ENCODE data around the gene ADAMTS12. TPM values are rescaled to one million over a fixed set of nuclear protein-coding genes. Genes with fewer than 3 reads are reported as not detected.

The ADAMTS12 gene
- total RNA-seq, 1 experiment from 2014 or later: 0.18 TPM

DNA sequence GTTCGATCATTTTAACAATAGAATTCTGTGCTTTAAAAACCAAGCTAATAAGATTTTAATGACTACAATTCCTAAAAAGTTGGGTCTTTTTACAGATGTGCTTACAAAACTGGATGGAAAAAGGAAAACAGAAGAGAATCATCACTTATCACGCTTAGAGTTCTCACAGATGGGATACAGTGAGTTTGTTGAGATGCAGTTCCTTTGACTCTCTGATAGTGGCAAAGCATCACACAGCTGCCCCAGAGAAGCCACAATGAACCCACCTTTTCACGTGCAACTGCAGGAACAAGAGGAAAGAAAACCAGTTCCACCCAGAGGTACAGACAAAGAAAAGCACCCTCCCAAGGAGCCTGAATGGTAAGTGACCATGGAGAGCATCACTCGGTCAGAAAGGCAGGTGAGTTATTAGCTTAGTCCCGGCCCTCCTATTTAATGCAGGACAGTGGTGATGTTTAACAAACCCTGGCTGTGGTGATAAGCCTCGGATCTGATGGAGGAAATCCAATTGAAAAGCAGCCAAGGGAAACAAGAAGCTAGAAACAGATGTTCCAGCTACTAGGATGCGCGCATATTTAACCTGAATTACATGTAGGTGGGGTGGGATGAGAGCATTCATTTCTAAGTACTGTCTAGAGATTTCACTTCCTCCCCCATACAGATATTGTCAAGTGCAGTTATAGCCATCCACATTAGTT lies 283.3 kb downstream of the ADAMTS12 start:
- no peaks in the 10 kb centered on the region for H4K20me1 ChIP-seq (ENCODE audit: low read length)
- no peak overlapping the region for H3K9ac ChIP-seq (ENCODE audit: low read length)
- ChIA-PET POLR2A (ENCODE audit: unreplicated experiment) (no interaction called here), CTCF (no interaction called here)
- DNase-seq (no peak), ATAC-seq (no peak)
- H3K27ac ChIP-seq (ENCODE audit: low read length): no peak overlapping the region
- no peaks in the 10 kb centered on the region for H3K27me3 ChIP-seq (ENCODE audit: low read length)
- H2AFZ ChIP-seq (ENCODE audit: low read length): no peak overlapping the region
- TF ChIP-seq, protein P1, sequence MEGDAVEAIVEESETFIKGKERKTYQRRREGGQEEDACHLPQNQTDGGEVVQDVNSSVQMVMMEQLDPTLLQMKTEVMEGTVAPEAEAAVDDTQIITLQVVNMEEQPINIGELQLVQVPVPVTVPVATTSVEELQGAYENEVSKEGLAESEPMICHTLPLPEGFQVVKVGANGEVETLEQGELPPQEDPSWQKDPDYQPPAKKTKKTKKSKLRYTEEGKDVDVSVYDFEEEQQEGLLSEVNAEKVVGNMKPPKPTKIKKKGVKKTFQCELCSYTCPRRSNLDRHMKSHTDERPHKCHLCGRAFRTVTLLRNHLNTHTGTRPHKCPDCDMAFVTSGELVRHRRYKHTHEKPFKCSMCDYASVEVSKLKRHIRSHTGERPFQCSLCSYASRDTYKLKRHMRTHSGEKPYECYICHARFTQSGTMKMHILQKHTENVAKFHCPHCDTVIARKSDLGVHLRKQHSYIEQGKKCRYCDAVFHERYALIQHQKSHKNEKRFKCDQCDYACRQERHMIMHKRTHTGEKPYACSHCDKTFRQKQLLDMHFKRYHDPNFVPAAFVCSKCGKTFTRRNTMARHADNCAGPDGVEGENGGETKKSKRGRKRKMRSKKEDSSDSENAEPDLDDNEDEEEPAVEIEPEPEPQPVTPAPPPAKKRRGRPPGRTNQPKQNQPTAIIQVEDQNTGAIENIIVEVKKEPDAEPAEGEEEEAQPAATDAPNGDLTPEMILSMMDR (conservative IDR thresholded peaks at IDR 0.05; ENCODE audit: low read depth, low read length): no peak
- peaks cover 24% of the 10 kb centered on the region for H3K4me1 ChIP-seq (ENCODE audit: insufficient read depth, low read length)
- no peaks in the 10 kb centered on the region for H3K36me3 ChIP-seq (ENCODE audit: low read depth, low read length)
- peaks cover 4% of the 10 kb centered on the region for H3F3A ChIP-seq (ENCODE audit: low read length, unreplicated experiment)
- intact Hi-C loops (cut with micrococcal nuclease): no loop called here
- no peak overlapping the region for H3K4me2 ChIP-seq (ENCODE audit: low read length)
- no peak overlapping the region for H3K4me3 ChIP-seq (ENCODE audit: low read length)
- H3K9me2 ChIP-seq (replicated peaks; ENCODE audit: low read length): no peaks in the 10 kb centered on the region
- no TSS peak for BruUV-seq (replicated peaks)
- no peaks in the 10 kb centered on the region for H3K9me3 ChIP-seq (ENCODE audit: low read length)
- H3K79me2 ChIP-seq (ENCODE audit: low read length): no peaks in the 10 kb centered on the region

- ATAC-seq (no peak), DNase-seq (no peak)
- H4K20me1 ChIP-seq (ENCODE audit: low read length): no peaks in the 10 kb centered on the region
- H3F3A ChIP-seq (ENCODE audit: low read length, unreplicated experiment): no peaks in the 10 kb centered on the region
- H3K4me3 ChIP-seq (ENCODE audit: low read length): no peak overlapping the region
- H3K9me2 ChIP-seq (replicated peaks; ENCODE audit: low read length): no peaks in the 10 kb centered on the region
- ChIA-PET CTCF (no interaction called here), POLR2A (ENCODE audit: unreplicated experiment) (no interaction called here)
- no peak overlapping the region for H3K27ac ChIP-seq (ENCODE audit: low read length)
- H3K27me3 ChIP-seq (ENCODE audit: low read length): no peaks in the 10 kb centered on the region
- no peak overlapping the region for H3K9ac ChIP-seq (ENCODE audit: low read length)
- no TSS peak for BruUV-seq (replicated peaks)
- no peaks in the 10 kb centered on the region for H3K36me3 ChIP-seq (ENCODE audit: low read depth, low read length)
- no peaks in the 10 kb centered on the region for H3K9me3 ChIP-seq (ENCODE audit: low read length)
- H3K79me2 ChIP-seq (ENCODE audit: low read length): no peaks in the 10 kb centered on the region
- no peaks in the 10 kb centered on the region for H3K4me1 ChIP-seq (ENCODE audit: insufficient read depth, low read length)
- intact Hi-C loops (cut with micrococcal nuclease): no loop called here
- no peak overlapping the region for H2AFZ ChIP-seq (ENCODE audit: low read length)
- TF ChIP-seq EZH2 (IDR thresholded peaks at IDR 0.05; ENCODE audit: low read length, unreplicated experiment) (no peak), EZH2phosphoT487 (IDR thresholded peaks at IDR 0.05; ENCODE audit: borderline replicate concordance, low read length) (no peak)
- TF ChIP-seq, protein P1 (conservative IDR thresholded peaks at IDR 0.05; ENCODE audit: low read depth, low read length): no peak
- no peak overlapping the region for H3K4me2 ChIP-seq (ENCODE audit: low read length)
Measured at GRCh38 chr5:33604503-33604902, 287.3 kb downstream of the ADAMTS12 start.

DNA sequence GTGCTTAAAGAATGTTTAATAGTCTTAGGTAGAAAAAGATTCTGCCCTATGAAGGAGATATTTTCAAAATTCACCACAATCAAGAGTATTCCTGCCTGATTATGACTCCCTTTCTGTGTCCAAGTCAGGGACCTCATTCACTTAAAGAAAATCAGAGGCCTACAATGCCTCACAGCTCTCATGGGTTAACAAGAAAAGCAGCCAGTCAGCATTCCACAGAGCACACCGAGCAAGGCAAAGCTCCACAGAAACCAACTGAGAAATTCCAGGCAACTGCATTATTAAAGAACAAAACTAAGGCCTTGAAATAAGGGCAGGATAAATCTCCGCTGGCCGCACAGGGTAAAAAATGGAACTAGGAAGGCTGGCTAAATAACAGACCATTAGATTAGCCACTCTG lies 289.9 kb downstream of the ADAMTS12 start:
- H2AFZ ChIP-seq (ENCODE audit: low read length): no peak overlapping the region
- ChIA-PET CTCF (no interaction called here), POLR2A (ENCODE audit: unreplicated experiment) (interaction anchor here (0.5 kb wide), 1 partner anchor 566 kb away, joined by 3 read pairs; no protein-coding TSS in a partner anchor)
- intact Hi-C loops (cut with micrococcal nuclease): no loop called here
- TF ChIP-seq EZH2phosphoT487 (IDR thresholded peaks at IDR 0.05; ENCODE audit: borderline replicate concordance, low read length) (no peak), EZH2 (IDR thresholded peaks at IDR 0.05; ENCODE audit: low read length, unreplicated experiment) (no peak)
- TF ChIP-seq, protein P1 (conservative IDR thresholded peaks at IDR 0.05; ENCODE audit: low read depth, low read length): no peak
- no peaks in the 10 kb centered on the region for H3K9me2 ChIP-seq (replicated peaks; ENCODE audit: low read length)
- DNase-seq (no peak), ATAC-seq (no peak)
- no peaks in the 10 kb centered on the region for H4K20me1 ChIP-seq (ENCODE audit: low read length)
- no peaks in the 10 kb centered on the region for H3K9me3 ChIP-seq (ENCODE audit: low read length)
- H3K36me3 ChIP-seq (ENCODE audit: low read depth, low read length): no peaks in the 10 kb centered on the region
- no peak overlapping the region for H3K4me2 ChIP-seq (ENCODE audit: low read length)
- H3K27me3 ChIP-seq (ENCODE audit: low read length): no peaks in the 10 kb centered on the region
- no peak overlapping the region for H3K4me3 ChIP-seq (ENCODE audit: low read length)
- BruUV-seq (replicated peaks): no TSS peak
- no peaks in the 10 kb centered on the region for H3K79me2 ChIP-seq (ENCODE audit: low read length)
- H3K4me1 ChIP-seq (ENCODE audit: insufficient read depth, low read length): no peaks in the 10 kb centered on the region
- no peak overlapping the region for H3K9ac ChIP-seq (ENCODE audit: low read length)
- no peaks in the 10 kb centered on the region for H3F3A ChIP-seq (ENCODE audit: low read length, unreplicated experiment)
- no peak overlapping the region for H3K27ac ChIP-seq (ENCODE audit: low read length)
